GM10248 (cell line): ENCODE measurements around the gene SPINK9.
"Not testable (repeated sequence)": the region's sequence is repeated elsewhere in the genome, so short reads cannot be mapped to it uniquely, and the experiment has no call there.

Experiments
- CTCF ChIA-PET: fragments of 300-600 bp; sonication (Branson Sonifier 250); formaldehyde crosslinking; extraction: SDS; loops from one replicate; lab custom pipeline; 2021; ENCODE audit warnings: antibody characterized with exemption; lab: Yijun Ruan, JAX
- POLR2A ChIA-PET: fragments of 350-650 bp; sonication (Branson Sonifier 250); formaldehyde crosslinking; extraction: SDS; loops from one replicate; lab custom pipeline; 2020; ENCODE audit warnings: antibody characterized with exemption; lab: Yijun Ruan, JAX
- DNase-seq: peaks from one replicate; pipeline ENCODE4 v3.0.0; 2012; ENCODE audit errors: extremely low spot score
- CTCF ChIP-seq: IDR thresholded peaks from 2 replicates; pipeline ENCODE4 v1.5.1; 2012; ENCODE audit warnings: mild to moderate bottlenecking, low read depth; ENCODE audit errors: extremely low read depth, missing control alignments, control extremely low read depth

SPINK9 gene

GRCh38 chr5:148311484-148311883 is 23.9 kb upstream of the SPINK9 start:
- POLR2A ChIA-PET: no interaction called here
- TF ChIP-seq CTCF: no peak
- CTCF ChIA-PET: no interaction called here
- DNase-seq: no peak

- TF ChIP-seq CTCF: no peak
- DNase-seq: no peak
- CTCF ChIA-PET: no interaction called here
- POLR2A ChIA-PET: no interaction called here
Measured at GRCh38 chr5:148312153-148312552, 23.2 kb upstream of the SPINK9 start, which contains the start of gene SPINK7. SPINK7 (plus strand) TSS chr5:148312423; CDS start chr5:148312484, 61 bp downstream.

GRCh38 chr5:148314187-148314586 is 21.2 kb upstream of the SPINK9 start:
- DNase-seq: no peak
- no peak for TF ChIP-seq CTCF
- ChIA-PET CTCF (interaction anchor here (0.9 to 1.6 kb wide), 3 partner anchors 9 to 721 kb away, joined by 3 to 4 read pairs (median 3); no protein-coding TSS in a partner anchor), POLR2A (no interaction called here)

GRCh38 chr5:148314731-148315130 is 20.6 kb upstream of the SPINK9 start:
- TF ChIP-seq CTCF: no peak
- CTCF ChIA-PET: interaction anchor here (0.9 to 1.6 kb wide), 3 partner anchors 9 to 720 kb away, joined by 3 to 4 read pairs (median 3); no protein-coding TSS in a partner anchor
- POLR2A ChIA-PET: no interaction called here
- DNase-seq: no peak

GRCh38 chr5:148320011-148320963 is 15.1 kb upstream of the SPINK9 start:
- CTCF ChIA-PET, DNase-seq, POLR2A ChIA-PET: not testable (repeated sequence)

GRCh38 chr5:148333262-148333849 is 2.0 kb upstream of the SPINK9 start:
- ChIA-PET POLR2A (no interaction called here), CTCF (interaction anchor here (1.0 kb wide), 1 partner anchor 32 kb away, joined by 3 read pairs; no protein-coding TSS in a partner anchor)
- DNase-seq: no peak
- TF ChIP-seq CTCF: no peak
